HCT116 (cell line): ENCODE data around the gene PCDH9.

Experiments
- EGR1 ChIP-seq: IDR thresholded peaks from 2 replicates; pipeline ENCODE4 v1.6.1; 2012; ENCODE audit warnings: low read depth
- POLR2A ChIP-seq: IDR thresholded peaks from 2 replicates; pipeline ENCODE4 v1.7.0; 2011; ENCODE audit warnings: borderline replicate concordance; ENCODE audit not compliant: insufficient read depth, insufficient read length; ENCODE audit errors: extremely low read depth
- REST ChIP-seq: IDR thresholded peaks from 2 replicates; pipeline ENCODE4 v1.6.1; 2012; ENCODE audit warnings: low read depth

GRCh38 chr13:66887088-66887487, 343.0 kb downstream of the PCDH9 start:
- no peak for TF ChIP-seq EGR1
- TF ChIP-seq REST: no peak
- TF ChIP-seq POLR2A: no peak
